PC-3 (cell line): ENCODE measurements around the gene UBQLN4.

Experiments
- EZH2 ChIP-seq: fragments of 300-600 bp; sonication (generic); IDR thresholded peaks from one replicate; pipeline ENCODE4 v1.6.1; 2017; ENCODE audit warnings: antibody characterized with exemption, mild to moderate bottlenecking, low read length; ENCODE audit not compliant: unreplicated experiment
- TF ChIP-seq, protein P1 (sequence below): fragments of 300-600 bp; sonication (generic); conservative IDR thresholded peaks from 2 replicates; pipeline ENCODE4 v1.5.1; 2017; ENCODE audit warnings: antibody characterized with exemption, low read depth, mild to moderate bottlenecking, low read length

- no peak for TF ChIP-seq EZH2
- TF ChIP-seq, protein P1, sequence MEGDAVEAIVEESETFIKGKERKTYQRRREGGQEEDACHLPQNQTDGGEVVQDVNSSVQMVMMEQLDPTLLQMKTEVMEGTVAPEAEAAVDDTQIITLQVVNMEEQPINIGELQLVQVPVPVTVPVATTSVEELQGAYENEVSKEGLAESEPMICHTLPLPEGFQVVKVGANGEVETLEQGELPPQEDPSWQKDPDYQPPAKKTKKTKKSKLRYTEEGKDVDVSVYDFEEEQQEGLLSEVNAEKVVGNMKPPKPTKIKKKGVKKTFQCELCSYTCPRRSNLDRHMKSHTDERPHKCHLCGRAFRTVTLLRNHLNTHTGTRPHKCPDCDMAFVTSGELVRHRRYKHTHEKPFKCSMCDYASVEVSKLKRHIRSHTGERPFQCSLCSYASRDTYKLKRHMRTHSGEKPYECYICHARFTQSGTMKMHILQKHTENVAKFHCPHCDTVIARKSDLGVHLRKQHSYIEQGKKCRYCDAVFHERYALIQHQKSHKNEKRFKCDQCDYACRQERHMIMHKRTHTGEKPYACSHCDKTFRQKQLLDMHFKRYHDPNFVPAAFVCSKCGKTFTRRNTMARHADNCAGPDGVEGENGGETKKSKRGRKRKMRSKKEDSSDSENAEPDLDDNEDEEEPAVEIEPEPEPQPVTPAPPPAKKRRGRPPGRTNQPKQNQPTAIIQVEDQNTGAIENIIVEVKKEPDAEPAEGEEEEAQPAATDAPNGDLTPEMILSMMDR, result no peak
These were observed 51.9 kb downstream of the UBQLN4 start for GRCh38 chr1:156001662-156002171.
